ENCODE data around the gene NAA25. TPM values are rescaled to one million over a fixed set of nuclear protein-coding genes. Genes with fewer than 3 reads are reported as not detected.
"Not testable (repeated sequence)": the region's sequence is repeated elsewhere in the genome, so short reads cannot be mapped to it uniquely, and the experiment has no call there.

The NAA25 gene
- total RNA-seq, 2 donors from 2014 or later, result 37.0 to 45.7 TPM

DNA sequence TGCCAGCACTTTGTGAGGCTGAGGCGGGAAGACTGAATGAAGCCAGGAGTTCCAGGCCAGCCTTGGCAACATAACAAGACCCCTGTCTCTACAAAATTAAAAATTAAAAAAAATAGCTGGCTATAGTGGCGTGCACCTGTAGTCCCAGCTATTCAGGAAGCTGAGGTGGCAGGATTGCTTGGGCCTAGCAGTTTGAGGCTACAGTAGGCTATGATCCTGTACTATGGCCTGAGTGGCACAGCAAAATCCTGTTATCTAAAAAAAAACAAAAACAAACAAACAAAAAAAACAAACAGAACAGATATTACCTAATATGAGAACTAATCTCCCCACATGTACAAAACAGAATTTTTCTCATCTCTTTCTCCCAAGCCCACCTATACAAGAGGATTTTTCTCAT lies 111.3 kb downstream of the NAA25 start:
- Mint-ChIP-seq H3K4me3 (peak overlapping the region; percentile 31), H3K27ac (peak overlapping the region; percentile 34), H3K36me3 (ENCODE audit: low read depth) (peaks cover 6% of the 10 kb centered on the region), H3K27me3 (no peaks in the 10 kb centered on the region), H3K4me1 (peaks cover 53% of the 10 kb centered on the region), H3K9me3 (no peaks in the 10 kb centered on the region)
- ATAC-seq (replicated peaks), result no peak

DNA sequence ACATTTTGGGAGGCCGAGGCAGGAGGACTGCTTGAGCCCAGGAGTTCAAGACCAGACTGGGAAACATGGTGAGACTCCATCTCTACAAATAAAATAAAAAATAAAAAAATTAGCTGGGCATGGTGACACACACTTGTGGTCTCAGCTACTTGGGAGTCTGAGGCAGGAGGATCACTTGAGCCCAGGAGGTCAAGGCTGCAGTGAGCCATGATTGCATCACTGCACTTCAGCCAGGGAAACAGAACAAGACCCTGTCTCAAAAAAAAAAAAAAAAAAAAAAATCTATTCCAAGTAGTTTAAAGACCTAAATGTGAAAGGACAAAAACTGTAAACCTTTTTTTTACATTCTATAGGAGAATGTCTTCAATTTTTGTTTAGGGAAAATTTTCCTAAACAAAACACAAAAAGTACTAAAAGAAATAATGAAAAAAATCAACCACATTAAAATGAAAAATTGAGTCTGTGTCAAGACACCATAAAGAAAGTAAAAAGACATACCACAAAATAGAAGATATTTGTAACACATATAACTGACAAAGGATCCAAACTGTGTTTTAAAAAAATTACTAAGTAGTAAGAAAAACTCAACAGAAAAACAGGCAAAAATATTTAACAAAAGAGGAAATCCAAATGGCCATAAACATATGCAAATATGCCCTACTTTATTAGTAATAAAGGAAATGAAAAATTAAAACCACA lies 112.7 kb downstream of the NAA25 start:
- Mint-ChIP-seq H3K4me3 (peak overlapping the region; percentile 81), H3K9me3 (no peaks in the 10 kb centered on the region), H3K27ac (no peak overlapping the region), H3K4me1 (peaks cover 53% of the 10 kb centered on the region), H3K36me3 (ENCODE audit: low read depth) (no peaks in the 10 kb centered on the region), H3K27me3 (no peaks in the 10 kb centered on the region)
- no peak for ATAC-seq (replicated peaks)

- peaks cover 49% of the 10 kb centered on the region for H3K4me1 Mint-ChIP-seq
- not testable (repeated sequence) for ATAC-seq (replicated peaks); H3K27me3 Mint-ChIP-seq
These were observed 114.1 kb downstream of the NAA25 start for GRCh38 chr12:111994211-111995111.

GRCh38 chr12:111993292-111994150 lies 115.1 kb downstream of the NAA25 start:
- peak overlapping the region; percentile 9 for H3K27ac Mint-ChIP-seq
- no peaks in the 10 kb centered on the region for H3K9me3 Mint-ChIP-seq
- H3K4me1 Mint-ChIP-seq, result peaks cover 47% of the 10 kb centered on the region
- H3K4me3 Mint-ChIP-seq, result peak overlapping the region; percentile 81
- H3K36me3 Mint-ChIP-seq (ENCODE audit: low read depth), result peaks cover 11% of the 10 kb centered on the region
- ATAC-seq (replicated peaks), result peak; percentile 68
- no peaks in the 10 kb centered on the region for H3K27me3 Mint-ChIP-seq

More at GRCh38 chr12:111994211-111995111, 114.1 kb downstream of the NAA25 start:
- H3K9me3 Mint-ChIP-seq; H3K36me3 Mint-ChIP-seq (ENCODE audit: low read depth): not testable (repeated sequence)
- peak overlapping the region; percentile 81 for H3K4me3 Mint-ChIP-seq
- peak overlapping the region; percentile 9 for H3K27ac Mint-ChIP-seq

DNA sequence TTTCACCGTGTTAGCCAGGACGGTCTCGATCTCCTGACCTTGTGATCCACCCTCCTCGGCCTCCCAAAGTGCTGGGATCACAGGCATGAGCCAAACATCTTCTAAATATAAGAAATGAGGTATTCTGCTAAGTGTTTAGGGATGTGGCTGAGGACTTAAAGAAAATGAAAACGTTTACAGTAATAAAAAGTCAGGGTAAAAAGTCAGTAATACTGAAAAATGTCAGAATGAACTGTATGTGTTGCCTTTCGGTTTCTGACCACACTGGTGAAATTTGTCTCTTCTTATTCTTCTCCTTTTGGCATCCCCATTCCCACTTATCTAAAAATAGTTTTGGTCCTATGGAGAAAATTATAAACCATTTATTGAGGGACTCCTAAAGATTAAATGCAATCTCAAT lies 116.1 kb downstream of the NAA25 start:
- no peak overlapping the region for H3K27ac Mint-ChIP-seq
- H3K27me3 Mint-ChIP-seq, result no peaks in the 10 kb centered on the region
- ATAC-seq (replicated peaks), result peak; percentile 60
- no peaks in the 10 kb centered on the region for H3K9me3 Mint-ChIP-seq
- H3K36me3 Mint-ChIP-seq (ENCODE audit: low read depth), result peaks cover 11% of the 10 kb centered on the region
- H3K4me3 Mint-ChIP-seq, result peak overlapping the region; percentile 81
- H3K4me1 Mint-ChIP-seq, result peaks cover 43% of the 10 kb centered on the region

- peak overlapping the region; percentile 81 for H3K4me3 Mint-ChIP-seq
- H3K4me1 Mint-ChIP-seq, result peaks cover 43% of the 10 kb centered on the region
- peaks cover 11% of the 10 kb centered on the region for H3K36me3 Mint-ChIP-seq (ENCODE audit: low read depth)
- ATAC-seq (replicated peaks), result peak; percentile 55
- H3K27me3 Mint-ChIP-seq, result no peaks in the 10 kb centered on the region
- peak overlapping the region; percentile 33 for H3K27ac Mint-ChIP-seq
- H3K9me3 Mint-ChIP-seq, result no peaks in the 10 kb centered on the region
These were observed 116.6 kb downstream of the NAA25 start for GRCh38 chr12:111991946-111992345.

DNA sequence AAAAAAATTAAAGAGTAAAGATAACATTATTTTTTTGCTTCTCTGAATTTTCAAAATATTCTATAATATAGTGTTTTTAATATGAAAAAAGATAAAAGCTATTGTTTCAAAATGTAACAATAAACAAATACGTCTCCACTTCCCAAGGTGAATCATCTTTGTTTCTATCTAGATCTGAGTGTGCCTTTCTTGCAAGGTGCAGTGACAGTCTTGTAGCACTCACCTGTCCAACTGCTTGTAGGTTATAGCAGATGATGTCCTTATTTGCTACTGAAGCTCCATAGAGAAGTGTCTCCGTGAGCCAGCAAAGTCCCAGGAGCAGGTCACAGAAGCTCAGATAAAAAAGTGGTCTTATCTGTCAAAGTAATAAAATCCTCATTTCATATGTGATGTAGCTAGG lies 117.0 kb downstream of the NAA25 start:
- Mint-ChIP-seq H3K4me3 (peak overlapping the region; percentile 81), H3K27ac (peak overlapping the region; percentile 33), H3K9me3 (no peaks in the 10 kb centered on the region), H3K27me3 (no peaks in the 10 kb centered on the region), H3K36me3 (ENCODE audit: low read depth) (peaks cover 11% of the 10 kb centered on the region), H3K4me1 (peaks cover 38% of the 10 kb centered on the region)
- ATAC-seq (replicated peaks), result peak; percentile 57

DNA sequence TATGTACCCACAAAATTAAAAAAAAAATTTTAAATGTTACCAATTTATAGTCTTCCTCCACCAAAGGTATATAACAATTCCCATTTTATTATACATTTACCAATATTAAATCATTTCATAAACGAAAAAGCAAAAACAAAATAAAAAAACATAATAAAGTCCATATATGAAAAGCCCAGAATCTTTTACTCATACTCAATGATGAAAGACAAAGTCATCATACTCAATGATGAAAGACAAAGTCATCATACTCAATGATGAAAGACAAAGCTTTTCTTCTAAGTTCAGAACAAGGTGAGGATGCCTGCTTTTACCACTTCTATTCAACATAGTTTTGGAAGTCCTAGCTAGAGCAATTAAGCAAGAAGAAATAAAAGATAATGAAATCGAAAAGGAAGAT lies 123.8 kb downstream of the NAA25 start:
- peaks cover 10% of the 10 kb centered on the region for H3K36me3 Mint-ChIP-seq (ENCODE audit: low read depth)
- H3K27me3 Mint-ChIP-seq, result no peaks in the 10 kb centered on the region
- peaks cover 18% of the 10 kb centered on the region for H3K4me1 Mint-ChIP-seq
- no peak overlapping the region for H3K4me3 Mint-ChIP-seq
- H3K9me3 Mint-ChIP-seq, result no peaks in the 10 kb centered on the region
- no peak overlapping the region for H3K27ac Mint-ChIP-seq
- ATAC-seq (replicated peaks), result no peak

GRCh38 chr12:111981987-111982386 lies 126.6 kb downstream of the NAA25 start:
- Mint-ChIP-seq H3K27ac (no peak overlapping the region), H3K27me3 (no peaks in the 10 kb centered on the region)

GRCh38 chr12:111980598-111980997 lies 128.0 kb downstream of the NAA25 start:
- Mint-ChIP-seq H3K27me3 (no peaks in the 10 kb centered on the region), H3K27ac (no peak overlapping the region), H3K9me3 (no peaks in the 10 kb centered on the region), H3K4me3 (no peak overlapping the region), H3K36me3 (ENCODE audit: low read depth) (no peaks in the 10 kb centered on the region), H3K4me1 (peaks cover 7% of the 10 kb centered on the region)
- ATAC-seq (replicated peaks), result no peak

More at GRCh38 chr12:111981987-111982386, 126.6 kb downstream of the NAA25 start:
- Mint-ChIP-seq H3K4me3 (no peak overlapping the region), H3K9me3 (no peaks in the 10 kb centered on the region), H3K36me3 (ENCODE audit: low read depth) (no peaks in the 10 kb centered on the region), H3K4me1 (peaks cover 7% of the 10 kb centered on the region)
- no peak for ATAC-seq (replicated peaks)

- H3K36me3 Mint-ChIP-seq (ENCODE audit: low read depth), result no peaks in the 10 kb centered on the region
- no peaks in the 10 kb centered on the region for H3K9me3 Mint-ChIP-seq
- no peak for ATAC-seq (replicated peaks)
- H3K27ac Mint-ChIP-seq, result no peak overlapping the region
- no peaks in the 10 kb centered on the region for H3K27me3 Mint-ChIP-seq
- peaks cover 12% of the 10 kb centered on the region for H3K4me1 Mint-ChIP-seq
- peak overlapping the region; percentile 33 for H3K4me3 Mint-ChIP-seq
These were observed 130.0 kb downstream of the NAA25 start for GRCh38 chr12:111978545-111978944.

DNA sequence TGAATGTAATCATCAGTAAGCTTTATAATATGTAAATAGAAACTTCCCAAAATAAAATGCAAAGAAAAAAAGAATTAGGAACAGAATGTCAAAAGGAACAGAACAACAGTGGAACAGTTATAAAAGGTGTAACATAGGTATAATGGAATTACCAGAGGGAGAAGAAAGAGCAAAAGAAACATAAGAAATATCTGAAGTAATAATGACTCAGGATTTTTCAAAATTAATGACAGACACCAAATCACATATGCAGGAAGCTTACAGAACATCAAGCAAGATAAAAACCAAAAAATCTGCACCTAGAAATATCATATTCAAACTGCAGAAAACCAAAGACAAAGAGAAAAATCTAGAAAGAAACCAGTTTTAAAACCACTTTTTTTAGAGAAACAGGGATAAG lies 131.7 kb downstream of the NAA25 start:
- no peaks in the 10 kb centered on the region for H3K36me3 Mint-ChIP-seq (ENCODE audit: low read depth)
- H3K27me3 Mint-ChIP-seq, result no peaks in the 10 kb centered on the region
- peak overlapping the region; percentile 14 for H3K27ac Mint-ChIP-seq
- no peaks in the 10 kb centered on the region for H3K9me3 Mint-ChIP-seq
- peak overlapping the region; percentile 2 for H3K4me3 Mint-ChIP-seq
- no peak for ATAC-seq (replicated peaks)
- H3K4me1 Mint-ChIP-seq, result peaks cover 12% of the 10 kb centered on the region
